NT2/D1 (cell line): ENCODE measurements around the gene P2RY6.

Source experiments
- SUZ12 ChIP-seq: IDR thresholded peaks from 2 replicates; pipeline ENCODE4 v1.6.1; 2011; ENCODE audit not compliant: insufficient read length, insufficient read depth; ENCODE audit errors: extremely low read depth
- YY1 ChIP-seq: IDR thresholded peaks from 2 replicates; pipeline ENCODE4 v1.6.1; 2011; ENCODE audit not compliant: insufficient read length, insufficient read depth
- ZNF274 ChIP-seq: IDR thresholded peaks from 2 replicates; pipeline ENCODE4 v1.6.1; 2011; ENCODE audit warnings: mild to moderate bottlenecking, low read depth, low read length

GRCh38 chr11:73275381-73275750 lies 3.2 kb downstream of the P2RY6 start:
- TF ChIP-seq SUZ12: no peak
- TF ChIP-seq YY1: no peak
- TF ChIP-seq ZNF274: no peak
